Measurements from ENCODE around the gene FBXO21.
"Not testable (repeated sequence)": the region's sequence is repeated elsewhere in the genome, so short reads cannot be mapped to it uniquely, and the experiment has no call there.

The FBXO21 gene

DNA sequence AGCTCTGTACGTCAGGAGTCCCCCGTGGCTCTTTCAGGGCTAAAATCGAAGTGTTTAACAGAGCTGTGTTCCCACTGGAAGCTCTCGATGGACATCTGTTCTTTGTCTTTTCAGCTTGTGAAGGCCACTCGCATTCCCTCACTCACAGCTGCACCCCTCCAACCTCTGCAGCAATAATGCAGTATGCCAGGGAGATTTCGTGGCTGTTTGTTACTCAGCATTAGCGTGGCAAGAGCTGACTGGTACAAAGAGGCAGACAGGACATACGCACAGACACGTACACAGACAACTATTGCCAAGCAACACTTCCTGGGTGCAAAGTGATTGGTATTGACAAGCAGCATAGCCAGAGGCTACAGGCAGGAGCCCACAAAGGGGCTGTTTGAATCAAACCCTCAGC is 11.8 kb upstream of the FBXO21 start:
- DNase-seq (ENCODE audit: low read depth in 2 of 2, low spot score in 1 of 2), result no peak

DNA sequence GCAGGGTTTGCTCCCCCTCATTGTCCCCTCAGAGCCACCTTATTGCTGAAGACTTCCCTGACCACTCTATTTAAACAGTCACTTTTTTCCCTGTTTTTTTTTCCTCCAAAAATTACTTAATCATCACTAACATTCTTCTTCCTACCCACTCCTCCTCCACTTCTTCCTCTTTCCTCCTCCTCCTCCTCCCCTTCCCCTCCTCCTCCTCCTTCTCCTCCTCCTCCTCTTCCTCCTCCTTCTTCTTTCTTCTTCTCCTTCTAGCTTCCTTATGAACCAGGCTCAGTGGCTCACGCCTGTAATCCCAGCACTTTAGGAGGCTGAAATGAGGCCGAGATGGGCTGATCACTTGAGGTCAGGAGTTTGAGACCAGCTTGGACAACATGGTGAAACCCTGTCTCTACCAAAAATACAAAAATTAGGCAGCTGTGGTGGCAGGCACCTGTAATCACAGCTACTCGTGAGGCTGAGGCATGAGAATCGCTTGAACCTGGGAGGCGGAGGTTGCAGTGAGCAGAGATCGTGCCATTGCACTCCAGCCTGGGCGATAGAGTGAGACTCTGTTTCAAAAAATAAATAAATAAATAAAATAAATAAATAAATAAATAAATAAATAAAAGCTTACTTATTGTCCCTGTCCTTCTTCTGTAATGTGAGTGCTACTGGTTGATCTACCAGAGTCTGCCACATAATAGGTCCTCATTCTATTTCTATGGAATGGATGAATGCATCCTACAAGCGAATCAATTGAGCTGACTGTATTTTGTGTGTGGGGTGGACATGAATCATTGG is 9.9 kb upstream of the FBXO21 start:
- DNase-seq (ENCODE audit: low read depth in 2 of 2, low spot score in 1 of 2), result not testable (repeated sequence)

- not testable (repeated sequence) for DNase-seq (ENCODE audit: low read depth in 2 of 2, low spot score in 1 of 2)
Measured at GRCh38 chr12:117196334-117196733, 6.1 kb upstream of the FBXO21 start.

GRCh38 chr12:117195027-117195426 is 4.8 kb upstream of the FBXO21 start:
- not testable (repeated sequence) for DNase-seq (ENCODE audit: low read depth in 2 of 2, low spot score in 1 of 2)

- DNase-seq (ENCODE audit: low read depth in 2 of 2, low spot score in 1 of 2), result no peak
Measured at GRCh38 chr12:117193903-117194302, 3.6 kb upstream of the FBXO21 start.

DNA sequence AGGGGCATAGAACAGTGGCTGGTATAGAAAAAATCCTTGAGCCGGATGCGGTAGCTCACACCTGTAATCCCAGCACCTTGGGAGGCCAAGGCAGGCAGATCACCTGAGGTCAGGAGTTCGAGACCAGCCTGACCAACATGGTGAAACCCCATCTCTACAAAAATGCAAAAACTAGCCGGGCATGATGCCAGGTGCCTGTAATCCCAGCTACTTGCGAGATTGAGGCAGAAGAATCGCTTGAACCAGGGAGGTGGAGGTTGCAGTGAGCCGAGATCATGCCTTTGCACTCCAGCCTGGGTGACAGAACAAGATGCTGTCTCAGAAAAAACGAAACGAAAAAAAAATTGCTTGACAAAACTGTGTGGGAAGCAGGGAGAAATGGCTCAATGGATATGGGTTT is 2.3 kb upstream of the FBXO21 start:
- DNase-seq (ENCODE audit: low read depth in 2 of 2, low spot score in 1 of 2), result not testable (repeated sequence)

- DNase-seq (ENCODE audit: low read depth in 2 of 2, low spot score in 1 of 2), result no peak
Measured at GRCh38 chr12:117192057-117192456, 1.8 kb upstream of the FBXO21 start.

DNA sequence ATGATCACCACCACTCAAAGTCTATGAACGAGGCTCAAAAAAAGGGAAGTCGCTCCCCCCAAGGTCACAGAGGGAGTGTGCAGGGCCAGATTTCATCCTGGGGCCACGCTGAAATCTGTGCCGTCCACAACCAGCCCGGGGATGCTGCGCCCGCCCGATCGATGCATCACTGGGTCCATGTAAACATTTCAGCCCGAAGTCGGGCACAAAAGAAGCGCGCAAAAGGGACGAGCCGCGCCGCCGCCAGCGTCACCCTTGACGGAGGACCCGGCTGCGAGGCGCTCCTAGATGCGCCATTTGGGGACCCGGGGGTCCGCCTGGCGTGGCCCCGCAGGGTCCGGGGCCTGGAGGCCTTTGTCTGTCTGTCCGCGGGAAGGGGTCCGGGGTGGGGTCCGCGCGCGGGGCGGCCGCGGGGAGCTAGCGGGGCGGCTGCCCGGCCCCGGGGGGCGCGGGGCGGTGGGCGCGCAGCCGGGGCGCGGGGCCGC is 503 bp downstream of the FBXO21 start:
- peak in 1 of 2 donors; percentile 4 for DNase-seq (ENCODE audit: low read depth in 2 of 2, low spot score in 1 of 2)

GRCh38 chr12:117188961-117189724 is 1.1 kb downstream of the FBXO21 start:
- DNase-seq (ENCODE audit: low read depth in 2 of 2, low spot score in 1 of 2), result no peak

- no peak for DNase-seq (ENCODE audit: low read depth in 2 of 2, low spot score in 1 of 2)
Measured at GRCh38 chr12:117188121-117188665, 2.1 kb downstream of the FBXO21 start.

- DNase-seq (ENCODE audit: low read depth in 2 of 2, low spot score in 1 of 2), result no peak
Measured at GRCh38 chr12:117187421-117187820, 2.8 kb downstream of the FBXO21 start.

DNA sequence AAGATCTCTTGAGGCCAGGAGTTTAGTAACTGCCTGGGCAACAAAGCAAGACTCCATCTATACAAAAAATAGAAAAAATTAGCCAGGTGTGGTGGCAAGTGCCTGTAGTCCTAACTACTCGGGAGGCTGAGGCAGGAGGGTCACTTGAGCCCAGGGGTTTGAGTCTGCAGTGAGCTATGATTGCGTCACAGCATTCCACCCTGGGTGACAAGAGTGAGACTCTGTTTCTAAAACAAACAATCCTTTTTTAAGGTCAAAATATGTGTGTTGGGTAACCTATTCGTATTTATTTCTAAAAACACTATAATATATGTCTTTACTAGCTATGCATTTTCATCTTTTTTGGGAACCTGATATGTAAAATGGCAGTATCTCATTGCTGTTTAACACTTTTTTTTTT is 7.4 kb downstream of the FBXO21 start:
- no peak for DNase-seq (ENCODE audit: low read depth in 2 of 2, low spot score in 1 of 2)

GRCh38 chr12:117181468-117181843 is 8.8 kb downstream of the FBXO21 start:
- DNase-seq (ENCODE audit: low read depth in 2 of 2, low spot score in 1 of 2), result not testable (repeated sequence)

- DNase-seq (ENCODE audit: low read depth in 2 of 2, low spot score in 1 of 2), result no peak
Measured at GRCh38 chr12:117180758-117181467, 9.4 kb downstream of the FBXO21 start.

DNA sequence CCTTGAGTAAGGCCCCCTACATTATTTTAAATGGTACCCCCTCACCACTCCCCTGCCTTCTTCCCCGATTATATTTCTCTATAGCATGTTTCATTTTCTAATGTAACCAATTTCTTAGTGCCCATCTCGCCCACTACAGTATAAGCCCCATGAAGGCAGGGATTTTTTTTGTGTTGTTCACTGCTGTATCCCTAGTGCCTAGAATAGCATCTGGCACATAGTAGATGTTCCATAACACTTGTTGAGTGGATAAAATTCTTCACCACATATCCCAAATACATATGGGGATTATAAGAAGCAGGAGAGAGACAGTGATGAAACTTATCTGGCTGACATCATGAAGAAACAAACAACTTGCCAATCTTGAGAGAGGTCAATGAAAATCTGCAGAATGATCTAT is 11.5 kb downstream of the FBXO21 start:
- DNase-seq (ENCODE audit: low read depth in 2 of 2, low spot score in 1 of 2), result no peak

GRCh38 chr12:117178301-117178700 is 12.0 kb downstream of the FBXO21 start:
- DNase-seq (ENCODE audit: low read depth in 2 of 2, low spot score in 1 of 2), result no peak

DNA sequence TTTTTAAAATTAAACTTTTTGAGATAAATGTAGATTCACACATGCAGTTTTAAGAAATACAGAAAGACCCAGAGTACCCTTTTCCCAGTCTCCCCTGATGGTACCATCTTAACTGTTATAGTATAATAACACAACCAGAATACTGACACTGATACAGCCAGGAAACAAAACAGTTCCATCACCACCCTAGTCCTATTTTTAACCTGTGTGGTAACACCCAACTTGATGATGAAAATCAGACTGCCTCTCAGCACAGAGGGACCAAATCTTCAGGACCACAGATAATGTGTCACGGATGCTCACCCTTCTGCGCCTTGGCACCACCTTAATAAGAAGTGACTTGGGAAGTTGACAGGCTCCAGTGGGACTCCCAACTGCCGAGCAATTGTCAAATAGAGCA is 18.1 kb downstream of the FBXO21 start:
- DNase-seq (ENCODE audit: low read depth in 2 of 2, low spot score in 1 of 2), result no peak

GRCh38 chr12:117171499-117172162 is 18.6 kb downstream of the FBXO21 start:
- DNase-seq (ENCODE audit: low read depth in 2 of 2, low spot score in 1 of 2), result no peak

GRCh38 chr12:117169548-117169947 is 20.7 kb downstream of the FBXO21 start:
- no peak for DNase-seq (ENCODE audit: low read depth in 2 of 2, low spot score in 1 of 2)

GRCh38 chr12:117168976-117169375 is 21.3 kb downstream of the FBXO21 start:
- DNase-seq (ENCODE audit: low read depth in 2 of 2, low spot score in 1 of 2), result no peak

GRCh38 chr12:117167769-117168168 is 22.5 kb downstream of the FBXO21 start:
- DNase-seq (ENCODE audit: low read depth in 2 of 2, low spot score in 1 of 2), result no peak

All from stimulated activated CD8-positive, alpha-beta memory T cell treated with anti-CD3 and anti-CD28 coated beads, Interleukin-4, amount 100 ng/mL, for 4 hours (primary cell).